NCI-H524 treated with DMSO at 0.1 percent for 48 hours (cell line): Measurements from ENCODE around the gene SOCS2.
"Not testable (repeated sequence)": the region's sequence is repeated elsewhere in the genome, so short reads cannot be mapped to it uniquely, and the experiment has no call there.

Experiments used
- DNase-seq: peaks from one replicate; lab custom pipeline; 2025; lab: John Stamatoyannopoulos, UW

SOCS2 gene

GRCh38 chr12:93571925-93572711 is at the start of gene SOCS2:
Gene SOCS2 (plus strand): TSS chr12:93572675. CDS start chr12:93572898, 223 bp downstream.
- DNase-seq, result no peak

GRCh38 chr12:93524386-93525133 is 47.9 kb upstream of the SOCS2 start:
- DNase-seq, result no peak

GRCh38 chr12:93526786-93527428 is 45.6 kb upstream of the SOCS2 start:
- DNase-seq, result no peak

GRCh38 chr12:93530358-93530757 is 42.1 kb upstream of the SOCS2 start:
- DNase-seq, result no peak

GRCh38 chr12:93533310-93533709 is 39.2 kb upstream of the SOCS2 start:
- no peak for DNase-seq

- DNase-seq, result no peak
Observed at GRCh38 chr12:93536111-93536765, 36.2 kb upstream of the SOCS2 start.

- DNase-seq, result no peak
Observed at GRCh38 chr12:93536766-93537488, 35.5 kb upstream of the SOCS2 start.

GRCh38 chr12:93537769-93538168 is 34.7 kb upstream of the SOCS2 start:
- DNase-seq, result no peak

- DNase-seq, result no peak
Observed at GRCh38 chr12:93539821-93540220, 32.7 kb upstream of the SOCS2 start.

GRCh38 chr12:93540466-93540865 is 32.0 kb upstream of the SOCS2 start:
- DNase-seq, result no peak

GRCh38 chr12:93541578-93542225 is 30.8 kb upstream of the SOCS2 start:
- no peak for DNase-seq

GRCh38 chr12:93547778-93548177 is 24.7 kb upstream of the SOCS2 start:
- DNase-seq, result no peak

- DNase-seq, result no peak
Observed at GRCh38 chr12:93549174-93549573, 23.3 kb upstream of the SOCS2 start.

- DNase-seq, result no peak
Observed at GRCh38 chr12:93550748-93551611, 21.5 kb upstream of the SOCS2 start.

GRCh38 chr12:93552427-93552826 is 20.0 kb upstream of the SOCS2 start:
- DNase-seq, result no peak

- DNase-seq, result not testable (repeated sequence)
Observed at GRCh38 chr12:93557879-93558278, 14.6 kb upstream of the SOCS2 start.

- DNase-seq, result not testable (repeated sequence)
Observed at GRCh38 chr12:93558685-93559084, 13.8 kb upstream of the SOCS2 start.

- no peak for DNase-seq
Observed at GRCh38 chr12:93563807-93564538, 8.5 kb upstream of the SOCS2 start.

GRCh38 chr12:93565760-93566159 is 6.7 kb upstream of the SOCS2 start:
- DNase-seq, result no peak
